Measurements from ENCODE around the gene GALNT2.

DNA sequence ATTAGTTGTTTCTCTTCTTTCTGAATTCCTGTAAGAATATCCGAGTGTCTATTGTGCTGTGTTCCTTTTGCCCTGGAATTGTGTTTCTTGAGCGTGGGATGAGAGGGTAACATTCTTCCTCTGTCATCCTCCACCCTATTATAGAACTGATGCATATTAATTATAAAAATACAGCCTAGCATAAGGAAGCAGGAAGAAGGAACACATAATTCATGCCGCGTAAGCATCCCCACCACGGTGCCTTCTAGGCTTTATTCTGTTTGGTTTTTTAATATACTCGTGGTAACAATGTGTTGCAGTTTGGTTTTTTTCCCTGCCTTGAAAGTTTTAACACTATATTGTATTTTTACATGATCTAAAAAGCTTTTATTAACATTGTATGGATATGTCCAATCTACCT lies 65.7 kb downstream of the GALNT2 start:
- TF ChIP-seq CTCF (IDR thresholded peaks at IDR 0.05 in 8 of 11, conservative IDR thresholded peaks at IDR 0.05 in 3 of 11) (no peak), POLR2AphosphoS5 (IDR thresholded peaks at IDR 0.05) (no peak), POLR2A (IDR thresholded peaks at IDR 0.05) (no peak)

Measured in spleen (tissue), 7 donors.